Activated CD4-positive, alpha-beta T cell treated with anti-CD3 and anti-CD28 coated beads for 4 hours (primary cell): Measurements from ENCODE around the gene POLDIP3.

Experiments
- DNase-seq, 2 donors: peaks; one replicate each; pipeline ENCODE4 v3.0.0-alpha.2; 2020

POLDIP3 gene

GRCh38 chr22:42614312-42615091, at the start of gene POLDIP3:
TSS of gene POLDIP3 (minus strand) at chr22:42614883. CDS start at chr22:42614857, 26 bp downstream.
- peak; percentile 98 to 99 for DNase-seq

GRCh38 chr22:42661985-42662831, 47.5 kb upstream of the POLDIP3 start:
- DNase-seq = peak; percentile 73 to 83

- DNase-seq = no peak
These were observed 41.9 kb upstream of the POLDIP3 start for GRCh38 chr22:42656578-42656977.

GRCh38 chr22:42655693-42656092, 41.0 kb upstream of the POLDIP3 start:
- no peak for DNase-seq

GRCh38 chr22:42654436-42655073, 39.9 kb upstream of the POLDIP3 start:
- no peak for DNase-seq

- no peak for DNase-seq
These were observed 39.3 kb upstream of the POLDIP3 start for GRCh38 chr22:42653999-42654398.

GRCh38 chr22:42651134-42651533, 36.5 kb upstream of the POLDIP3 start:
- DNase-seq = no peak

GRCh38 chr22:42649246-42650099, 34.8 kb upstream of the POLDIP3 start, which contains the start of gene CYB5R3:
TSS of gene CYB5R3 (minus strand) at chr22:42649392. CDS start at chr22:42649315, 77 bp downstream.
- peak; percentile 73 to 75 for DNase-seq

GRCh38 chr22:42648368-42649245, 33.9 kb upstream of the POLDIP3 start:
- DNase-seq = peak; percentile 29 to 46

GRCh38 chr22:42648017-42648367, 33.3 kb upstream of the POLDIP3 start:
- no peak for DNase-seq

- no peak for DNase-seq
These were observed 32.2 kb upstream of the POLDIP3 start for GRCh38 chr22:42646569-42647525.

GRCh38 chr22:42645938-42646568, 31.4 kb upstream of the POLDIP3 start:
- no peak for DNase-seq

GRCh38 chr22:42645341-42645937, 30.8 kb upstream of the POLDIP3 start:
- DNase-seq = no peak

- no peak for DNase-seq
These were observed 30.0 kb upstream of the POLDIP3 start for GRCh38 chr22:42644422-42645340.

- DNase-seq = no peak
These were observed 29.1 kb upstream of the POLDIP3 start for GRCh38 chr22:42643634-42644421.

GRCh38 chr22:42642806-42643633, 28.3 kb upstream of the POLDIP3 start:
- DNase-seq = no peak
